GM18505 (cell line): ENCODE results near the gene PLXNA4.

Experiments used
- ATAC-seq: cut with Tn5 transposase; IDR thresholded peaks from one replicate; pipeline ENCODE4 v1.9.1; 2021; ENCODE audit not compliant: unreplicated experiment
- POLR2A ChIP-seq: IDR thresholded peaks from 4 replicates; pipeline ENCODE4 v1.6.1; 2011; ENCODE audit warnings: borderline replicate concordance; ENCODE audit not compliant: insufficient read depth, insufficient read length; ENCODE audit errors: extremely low read depth

The PLXNA4 gene

DNA sequence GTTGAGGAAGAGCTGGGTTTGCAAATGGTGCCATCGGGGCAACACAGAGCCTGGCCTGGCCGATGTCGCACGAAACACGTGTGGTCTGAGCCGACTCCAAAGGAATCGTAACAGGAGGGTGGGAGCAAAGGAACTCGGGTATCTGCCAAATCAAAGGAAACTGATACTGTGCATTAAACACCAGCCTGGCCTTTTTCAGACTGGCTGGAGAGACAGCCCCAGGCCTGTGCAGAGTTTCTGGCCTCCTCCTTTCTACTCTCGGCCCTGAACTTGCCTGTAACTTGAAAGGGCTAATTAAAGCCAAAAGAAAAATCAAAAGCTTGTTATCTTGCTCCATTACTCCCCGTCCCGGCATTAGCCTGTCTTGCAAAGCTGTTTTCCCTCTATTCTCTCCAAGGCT is 71.4 kb downstream of the PLXNA4 start:
- no peak for ATAC-seq
- no peak for TF ChIP-seq POLR2A

DNA sequence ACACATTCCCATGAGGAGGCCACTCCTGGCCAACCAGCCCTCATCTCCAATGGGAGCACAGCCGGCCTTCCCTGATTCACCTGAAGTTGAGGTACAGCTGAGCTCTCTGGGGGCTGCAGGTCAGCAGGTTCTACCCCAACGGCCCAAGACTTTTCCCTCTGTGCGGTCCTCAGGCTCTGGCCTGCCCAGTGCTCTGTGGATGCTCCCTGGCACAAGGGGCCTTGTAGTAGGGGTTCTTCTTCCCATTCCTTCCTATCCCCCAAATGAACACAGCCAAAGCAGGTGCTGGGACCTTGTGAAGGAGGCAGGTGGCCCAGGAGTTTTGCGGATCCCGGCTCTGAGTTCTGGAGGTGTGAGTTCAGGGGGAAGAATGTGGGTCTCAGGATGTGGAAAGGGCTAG is 72.2 kb downstream of the PLXNA4 start:
- no peak for ATAC-seq
- no peak for TF ChIP-seq POLR2A

GRCh38 chr7:132503415-132503814 is 72.9 kb downstream of the PLXNA4 start:
- ATAC-seq = no peak
- TF ChIP-seq POLR2A = no peak

- ATAC-seq = no peak
- TF ChIP-seq POLR2A = no peak
Measured at GRCh38 chr7:132501956-132502355, 74.3 kb downstream of the PLXNA4 start.

DNA sequence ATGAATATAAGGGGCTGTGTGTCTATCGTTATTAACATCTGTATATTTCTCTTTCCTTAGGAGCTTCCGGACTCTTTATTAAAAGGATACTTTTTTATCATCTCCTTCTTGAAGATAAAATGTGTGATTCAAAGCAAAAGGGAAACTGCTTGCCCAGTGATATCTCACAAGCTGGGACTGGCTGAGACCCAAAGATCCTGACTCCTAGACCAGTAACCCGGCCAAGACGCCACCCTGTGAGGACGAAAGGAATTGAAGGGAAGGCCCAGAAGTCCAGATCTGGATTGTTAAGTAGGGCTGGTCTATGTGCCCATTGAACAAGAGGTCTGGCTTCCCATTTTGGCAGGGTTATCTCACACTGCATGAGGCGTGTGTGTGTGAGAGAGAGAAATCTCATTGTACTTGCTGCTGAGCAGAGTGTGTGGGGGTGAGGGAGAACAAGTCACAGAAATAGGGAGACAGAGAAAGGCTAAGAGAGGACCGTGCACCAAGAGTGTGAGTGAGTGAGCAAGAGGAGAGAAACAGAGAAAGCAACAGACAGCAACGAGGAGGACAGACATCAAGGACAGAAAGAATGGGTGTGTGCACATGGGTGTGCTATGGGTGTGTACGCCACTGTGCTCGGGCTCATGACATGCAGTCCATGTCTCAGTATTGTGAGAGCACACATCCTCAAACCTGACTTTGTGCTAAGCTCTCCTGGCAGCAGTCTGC is 75.4 kb downstream of the PLXNA4 start:
- ATAC-seq = no peak
- no peak for TF ChIP-seq POLR2A

DNA sequence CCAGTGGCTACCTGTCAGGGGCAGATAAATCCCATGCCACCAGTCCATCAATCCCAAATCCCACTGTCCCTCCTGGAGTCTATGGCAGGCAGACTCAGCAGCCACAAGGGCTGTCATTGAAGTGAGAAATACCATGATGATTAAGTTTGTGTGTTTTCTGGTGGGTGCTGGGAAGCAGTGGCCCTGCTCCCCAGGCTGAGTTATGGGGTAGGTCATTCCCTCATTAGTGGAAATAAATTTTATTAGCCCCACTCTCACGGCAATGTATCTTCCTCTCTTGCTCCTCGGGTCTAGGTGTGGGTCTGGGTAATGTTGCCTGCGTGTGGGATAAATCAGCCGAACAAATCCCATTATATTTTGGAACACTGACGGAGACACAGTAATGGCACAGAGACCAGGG is 76.8 kb downstream of the PLXNA4 start:
- TF ChIP-seq POLR2A = no peak
- ATAC-seq = no peak

GRCh38 chr7:132499065-132499464 is 77.2 kb downstream of the PLXNA4 start:
- no peak for TF ChIP-seq POLR2A
- no peak for ATAC-seq

GRCh38 chr7:132498319-132498718 is 78.0 kb downstream of the PLXNA4 start:
- ATAC-seq = no peak
- no peak for TF ChIP-seq POLR2A

DNA sequence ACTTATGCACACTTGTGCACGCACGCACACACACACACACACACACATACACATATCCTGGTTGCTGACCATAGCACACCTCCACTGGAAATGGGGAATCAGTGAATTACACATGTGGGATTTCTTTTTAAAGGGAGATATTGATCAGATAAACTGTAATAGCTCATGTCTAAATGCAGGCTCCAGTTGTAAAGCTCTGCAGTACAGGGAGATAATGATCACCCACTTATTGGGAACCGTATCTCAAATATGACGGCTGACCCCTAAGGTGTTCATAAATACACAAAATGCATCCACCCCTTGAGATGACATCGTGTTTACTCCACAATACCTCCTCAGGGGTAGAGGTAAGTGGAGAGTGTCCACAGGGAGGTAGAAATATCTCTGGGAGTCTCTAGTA is 79.2 kb downstream of the PLXNA4 start:
- TF ChIP-seq POLR2A = no peak
- ATAC-seq = no peak

DNA sequence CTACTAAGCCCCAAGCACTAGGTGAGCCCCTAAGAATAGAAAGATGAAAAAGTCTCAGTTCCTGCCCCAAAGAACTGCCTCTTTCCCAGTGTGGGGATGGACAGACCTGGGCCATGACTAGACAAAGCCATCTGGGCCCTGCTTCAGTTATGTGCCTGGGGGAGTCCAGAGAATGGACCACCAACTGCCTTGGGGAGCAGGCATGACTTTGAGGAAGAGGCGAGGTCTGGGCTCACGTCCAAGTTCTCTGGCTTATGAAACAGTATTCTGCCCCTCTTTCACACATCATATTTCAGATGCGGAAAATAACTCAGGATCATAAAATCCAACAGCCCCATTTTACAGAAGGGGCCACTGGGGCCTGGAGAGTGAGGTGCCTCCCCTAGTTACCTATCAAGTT is 80.3 kb downstream of the PLXNA4 start:
- no peak for TF ChIP-seq POLR2A
- no peak for ATAC-seq

DNA sequence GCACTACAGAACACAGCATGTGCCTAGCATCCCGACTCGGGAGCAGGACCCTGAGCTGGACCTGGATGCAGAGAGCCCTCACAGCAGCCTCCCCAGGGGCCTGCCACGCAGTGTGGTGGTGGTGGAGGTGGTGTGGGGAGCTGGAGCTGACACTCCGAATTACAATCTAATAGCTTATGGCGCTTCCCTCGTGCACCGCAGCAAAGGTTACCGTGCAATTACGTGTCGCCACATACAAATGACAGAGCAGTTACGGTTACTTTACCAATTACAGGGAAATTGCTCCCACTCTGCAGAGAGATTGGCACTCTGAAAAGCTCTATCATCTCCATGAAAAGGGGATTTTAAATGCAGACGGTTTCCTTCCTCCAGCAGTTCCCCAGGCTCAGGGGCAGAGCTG is 81.8 kb downstream of the PLXNA4 start:
- no peak for ATAC-seq
- TF ChIP-seq POLR2A = no peak

DNA sequence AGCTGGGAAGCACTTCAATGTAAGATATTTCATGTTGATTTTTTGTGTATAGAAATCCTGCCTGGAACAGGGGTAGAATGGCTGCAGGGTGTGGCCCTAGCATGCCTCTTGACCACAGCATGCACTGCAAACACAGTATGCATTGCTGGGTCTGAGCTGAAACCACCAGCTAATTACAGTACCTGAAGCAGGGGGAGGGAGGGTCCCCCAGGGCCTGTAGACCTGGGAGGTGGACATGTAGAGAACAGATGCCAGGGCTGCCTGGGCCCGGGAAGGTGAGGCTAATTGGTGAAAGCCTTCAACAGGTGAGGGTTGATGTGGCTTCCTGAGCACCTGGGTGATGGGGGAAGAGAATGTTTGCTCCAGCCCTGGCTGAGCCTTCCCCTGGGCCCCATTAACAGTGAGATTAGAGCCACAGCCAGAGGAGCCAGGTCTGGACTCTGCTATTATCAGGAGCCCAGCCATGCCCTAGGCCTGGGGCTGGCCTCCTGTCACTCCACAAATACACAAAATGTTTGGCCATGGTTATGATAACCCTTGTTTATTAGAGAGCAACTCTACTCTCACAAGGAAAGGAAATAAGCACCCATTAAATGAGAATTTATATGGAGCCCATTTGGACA is 83.3 kb downstream of the PLXNA4 start:
- ATAC-seq = no peak
- TF ChIP-seq POLR2A = no peak

DNA sequence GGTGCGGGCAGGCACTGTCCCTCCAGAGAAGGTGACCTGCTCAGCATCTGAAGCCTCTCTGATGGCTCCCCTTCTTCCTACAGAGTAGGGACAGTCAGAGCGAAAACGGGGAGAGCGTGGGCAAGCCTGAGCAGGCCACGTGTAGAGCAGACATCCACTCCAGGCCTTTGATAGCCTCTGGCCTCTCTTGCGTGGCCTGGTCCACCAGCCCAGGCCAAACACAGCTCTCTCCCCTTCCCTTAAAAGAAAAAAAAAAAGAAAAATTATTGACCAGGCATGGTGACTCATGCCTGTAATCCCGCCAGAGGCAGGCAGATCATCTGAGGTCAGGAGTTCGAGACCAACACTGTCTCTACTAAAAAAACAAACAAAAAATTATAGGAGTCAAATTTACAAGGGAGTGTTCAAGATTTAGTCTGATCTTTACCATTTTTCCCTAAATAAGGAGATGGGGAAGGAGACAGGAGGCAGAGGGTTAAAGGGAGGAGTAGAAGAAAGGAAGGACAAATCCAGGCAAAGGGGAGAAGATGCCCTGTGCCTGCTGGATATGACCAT is 84.8 kb downstream of the PLXNA4 start:
- TF ChIP-seq POLR2A = no peak
- ATAC-seq = no peak

- TF ChIP-seq POLR2A = no peak
- no peak for ATAC-seq
Measured at GRCh38 chr7:132490474-132490873, 85.8 kb downstream of the PLXNA4 start.
